Lung (tissue), 12 donors: ENCODE data around the gene PDZD2. TPM values are rescaled to one million over a fixed set of nuclear protein-coding genes. Genes with fewer than 3 reads are reported as not detected.

Source experiments
- ATAC-seq: fragments of 200-7000 bp; cut with Tn5 transposase; one replicate; pipeline ENCODE4 v1.9.1; 2020; ENCODE audit warnings: moderate number of reproducible peaks; ENCODE audit not compliant: insufficient read depth, low FRiP score
- DNase-seq, 3 donors: peaks; one replicate each; pipeline ENCODE4 v3.0.0-alpha.2; 2013 to 2017
- H3K27ac ChIP-seq, 2 donors: one replicate each; pipeline ENCODE4 v1.5.1; 2013; ENCODE audit warnings: mild to moderate bottlenecking in 2 of 2, moderate library complexity in 2 of 2, control low read depth in 1 of 2, inconsistent platforms in 1 of 2, low read depth in 1 of 2, low read length in 1 of 2
- H3K27me3 ChIP-seq, 3 donors: one replicate each; pipeline ENCODE4 v1.5.1; 2013; ENCODE audit warnings: low read length in 2 of 3; ENCODE audit not compliant: control insufficient read depth in 3 of 3, insufficient read depth in 3 of 3
- H3K36me3 ChIP-seq, 4 donors: one replicate each; pipeline ENCODE4 v1.5.1; 2013; ENCODE audit warnings: low read length in 4 of 4, mild to moderate bottlenecking in 1 of 4, moderate library complexity in 1 of 4; ENCODE audit not compliant: control insufficient read depth in 4 of 4, insufficient read depth in 4 of 4
- H3K4me1 ChIP-seq, 5 donors: one replicate each; pipeline ENCODE4 v1.5.1; 2013; ENCODE audit warnings: low read length in 5 of 5, mild to moderate bottlenecking in 2 of 5, moderate library complexity in 1 of 5; ENCODE audit not compliant: control insufficient read depth in 5 of 5, insufficient read depth in 5 of 5
- H3K4me3 ChIP-seq: one replicate; pipeline ENCODE4 v1.5.1; 2013; ENCODE audit warnings: mild to moderate bottlenecking, control low read depth, moderate library complexity
- H3K9ac ChIP-seq, 2 donors: one replicate each; pipeline ENCODE4 v1.5.1; 2013; ENCODE audit warnings: low read length in 2 of 2, control low read depth in 1 of 2; ENCODE audit not compliant: insufficient read depth in 1 of 2
- H3K9me3 ChIP-seq, 4 donors: one replicate each; pipeline ENCODE4 v1.5.1; 2013; ENCODE audit warnings: low read length in 3 of 4, mild to moderate bottlenecking in 1 of 4, moderate library complexity in 1 of 4; ENCODE audit not compliant: control insufficient read depth in 4 of 4, insufficient read depth in 3 of 4
- WGBS, 2 donors: extraction: QIAGEN DNeasy Blood & Tissue Kit; methylation state at CpG; one replicate each; pipeline ENCODE4 v1.1.7; 2013; 5-methylcytosine and 5-hydroxymethylcytosine counted together
- polyA plus RNA-seq, 2 donors: library from polyadenylated mRNA; stranded (reverse); fragments of 200-250 nt; gene quantifications; one replicate each; pipeline ENCODE4 v1.2.1, GENCODE V29; 2013
- total RNA-seq, 2 donors: library from RNA; depleted of rRNA in 1 of 2; stranded (reverse); fragments of >200 nt in 1 of 2; gene quantifications; one replicate each; pipeline ENCODE4 v1.2.1, GENCODE V29; 2014 to 2021
- TF ChIP-seq, protein P1 (sequence below): IDR thresholded peaks from 2 replicates; pipeline ENCODE4 v1.5.1; 2012; ENCODE audit warnings: mild to moderate bottlenecking; ENCODE audit errors: control extremely low read depth, extremely low read depth
- donor health status: control.
- donor health status: control.
- donor health status: Bipolar disorder and iron deficiency.
- donor health status: healthy.
- donor health status: DM: yes; HTN: yes; CAD: no.

The PDZD2 gene
- total and polyA plus RNA-seq, 4 donors, result 9.2 to 56.3 (median 24.8) TPM

DNA sequence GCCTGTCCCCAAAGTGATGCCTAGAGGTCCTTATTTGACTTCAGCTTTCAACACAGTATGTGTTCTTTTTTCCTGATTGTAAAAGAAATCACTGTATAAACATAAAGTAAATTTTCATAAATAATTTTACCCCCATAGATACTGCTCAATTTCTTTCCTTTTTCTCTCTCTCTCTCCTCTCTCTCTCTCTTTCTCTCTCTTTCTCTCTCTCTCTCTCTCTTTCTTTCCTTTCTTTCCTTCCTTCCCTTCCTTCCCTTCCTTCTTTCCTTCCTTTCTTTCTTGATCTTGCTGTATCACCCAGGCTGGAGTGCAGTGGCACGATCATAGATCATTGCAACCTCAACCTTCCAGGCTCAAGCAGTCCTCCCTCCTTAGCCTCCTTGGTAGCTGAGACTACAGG is 64.8 kb downstream of the PDZD2 start:
- Histone ChIP-seq H3K9ac (no peak overlapping the region), H3K9me3 (no peaks in the 10 kb centered on the region), H3K27me3 (no peaks in the 10 kb centered on the region), H3K27ac (no peak overlapping the region), H3K4me1 (no peaks in the 10 kb centered on the region), H3K36me3 (no peaks in the 10 kb centered on the region), H3K4me3 (no peak overlapping the region)
- DNase-seq (no peak), ATAC-seq (no peak)
- TF ChIP-seq, protein P1, sequence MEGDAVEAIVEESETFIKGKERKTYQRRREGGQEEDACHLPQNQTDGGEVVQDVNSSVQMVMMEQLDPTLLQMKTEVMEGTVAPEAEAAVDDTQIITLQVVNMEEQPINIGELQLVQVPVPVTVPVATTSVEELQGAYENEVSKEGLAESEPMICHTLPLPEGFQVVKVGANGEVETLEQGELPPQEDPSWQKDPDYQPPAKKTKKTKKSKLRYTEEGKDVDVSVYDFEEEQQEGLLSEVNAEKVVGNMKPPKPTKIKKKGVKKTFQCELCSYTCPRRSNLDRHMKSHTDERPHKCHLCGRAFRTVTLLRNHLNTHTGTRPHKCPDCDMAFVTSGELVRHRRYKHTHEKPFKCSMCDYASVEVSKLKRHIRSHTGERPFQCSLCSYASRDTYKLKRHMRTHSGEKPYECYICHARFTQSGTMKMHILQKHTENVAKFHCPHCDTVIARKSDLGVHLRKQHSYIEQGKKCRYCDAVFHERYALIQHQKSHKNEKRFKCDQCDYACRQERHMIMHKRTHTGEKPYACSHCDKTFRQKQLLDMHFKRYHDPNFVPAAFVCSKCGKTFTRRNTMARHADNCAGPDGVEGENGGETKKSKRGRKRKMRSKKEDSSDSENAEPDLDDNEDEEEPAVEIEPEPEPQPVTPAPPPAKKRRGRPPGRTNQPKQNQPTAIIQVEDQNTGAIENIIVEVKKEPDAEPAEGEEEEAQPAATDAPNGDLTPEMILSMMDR, result no peak
- WGBS, 2 donors, result 93% methylated on average over 1 of the region's 1 CpG

DNA sequence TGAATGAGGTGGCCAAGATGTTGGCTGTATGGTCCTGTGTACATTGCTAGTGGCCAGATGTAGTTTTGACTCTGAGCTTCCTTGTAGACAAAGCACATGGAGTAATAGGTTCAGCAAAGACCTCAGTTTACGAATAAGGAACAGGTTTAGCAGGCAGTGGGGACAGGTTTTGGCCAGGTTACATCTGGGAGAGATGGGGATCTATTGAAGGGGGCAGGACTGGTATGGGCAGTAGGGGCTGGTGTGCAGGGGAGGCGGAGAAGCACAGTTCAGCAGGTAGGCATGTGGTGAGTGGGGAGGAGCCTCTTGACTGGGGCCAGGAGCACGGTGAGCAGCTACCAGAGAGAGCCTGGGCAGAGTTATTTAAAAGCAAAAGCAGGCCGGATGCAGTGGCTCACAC is 67.3 kb downstream of the PDZD2 start:
- H3K9ac ChIP-seq, result no peak overlapping the region
- ATAC-seq, result no peak
- TF ChIP-seq, protein P1, result no peak
- H3K27me3 ChIP-seq, result no peaks in the 10 kb centered on the region
- no peaks in the 10 kb centered on the region for H3K9me3 ChIP-seq
- no peak overlapping the region for H3K27ac ChIP-seq
- H3K4me1 ChIP-seq, result no peaks in the 10 kb centered on the region
- 71 to 91% methylated on average over 4 of the region's 4 CpGs for WGBS, 2 donors
- H3K4me3 ChIP-seq, result no peak overlapping the region
- no peak for DNase-seq
- no peaks in the 10 kb centered on the region for H3K36me3 ChIP-seq

DNA sequence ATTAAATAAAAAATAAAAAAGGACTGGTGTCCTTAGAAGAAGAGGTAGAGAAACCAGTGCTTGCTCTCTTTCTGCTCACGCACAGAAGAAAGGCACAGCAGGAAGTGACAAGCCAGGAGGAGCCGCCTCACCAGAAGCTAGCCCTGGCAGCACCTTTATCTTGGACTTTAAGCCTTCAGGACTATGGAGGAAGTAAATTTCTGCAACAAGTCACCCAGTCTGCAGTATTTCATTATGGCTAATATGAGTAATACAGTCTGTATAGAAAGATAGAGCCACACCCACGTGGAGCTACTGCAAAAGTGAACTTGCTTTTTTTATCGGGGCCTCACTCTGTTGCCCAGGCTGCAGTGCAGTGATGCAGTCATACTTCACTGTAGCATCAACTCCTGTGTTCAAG is 68.4 kb downstream of the PDZD2 start:
- DNase-seq (no peak), ATAC-seq (no peak)
- 67 to 70% methylated on average over 4 of the region's 4 CpGs for WGBS, 2 donors
- H3K36me3 ChIP-seq, result no peaks in the 10 kb centered on the region
- no peak overlapping the region for H3K27ac ChIP-seq
- no peaks in the 10 kb centered on the region for H3K27me3 ChIP-seq
- H3K9ac ChIP-seq, result no peak overlapping the region
- H3K9me3 ChIP-seq, result no peaks in the 10 kb centered on the region
- peaks cover 0 to 5% (median 0%) of the 10 kb centered on the region in 5 donors for H3K4me1 ChIP-seq
- H3K4me3 ChIP-seq, result no peak overlapping the region
- TF ChIP-seq, protein P1, result no peak

DNA sequence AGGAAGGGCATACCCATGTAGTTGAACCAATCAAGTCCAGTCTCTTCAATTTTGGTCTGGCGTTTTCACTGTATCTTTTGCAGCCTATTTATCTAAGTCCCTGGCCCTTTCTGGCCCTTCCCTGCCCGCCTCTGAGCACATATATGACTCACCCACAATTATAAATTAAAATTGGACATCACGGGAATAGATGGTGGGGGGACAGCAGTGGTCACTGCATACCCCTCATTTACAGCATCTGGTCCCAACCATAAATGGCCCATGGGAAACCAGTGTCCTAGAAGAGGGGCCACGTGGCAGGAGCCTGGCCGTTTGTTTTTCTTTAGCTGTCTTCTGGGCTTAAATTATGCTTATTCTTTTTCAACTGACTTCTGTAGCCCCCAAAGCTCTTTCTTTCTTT is 69.2 kb downstream of the PDZD2 start:
- H3K27me3 ChIP-seq, result no peaks in the 10 kb centered on the region
- no peak for DNase-seq

More for the DNA sequence above, 69.2 kb downstream of the PDZD2 start:
- Histone ChIP-seq H3K4me1 (peaks cover 0 to 6% (median 0%) of the 10 kb centered on the region in 5 donors), H3K4me3 (no peak overlapping the region), H3K36me3 (no peaks in the 10 kb centered on the region), H3K27ac (no peak overlapping the region), H3K9ac (no peak overlapping the region), H3K9me3 (no peaks in the 10 kb centered on the region)
- TF ChIP-seq, protein P1, result no peak
- WGBS, 2 donors, result 89 to 90% methylated on average over 5 of the region's 5 CpGs
- no peak for ATAC-seq
